HUES64 (cell line): ENCODE data around the gene EFNA4.

Experiments used
- H3K27ac ChIP-seq: 2 replicates; pipeline ENCODE4 v1.7.0; 2013; ENCODE audit warnings: low read depth, low read length, inconsistent platforms
- H3K27me3 ChIP-seq: 2 replicates; pipeline ENCODE4 v1.6.1; 2013; ENCODE audit warnings: mild to moderate bottlenecking, low read length; ENCODE audit not compliant: insufficient read depth
- H3K36me3 ChIP-seq: 2 replicates; pipeline ENCODE4 v1.6.1; 2013; ENCODE audit warnings: mild to moderate bottlenecking, low read length; ENCODE audit not compliant: insufficient read depth
- H3K4me1 ChIP-seq: 2 replicates; pipeline ENCODE4 v1.6.1; 2013; ENCODE audit warnings: mild to moderate bottlenecking, low read length, moderate library complexity; ENCODE audit not compliant: insufficient read depth
- H3K4me3 ChIP-seq: 2 replicates; pipeline ENCODE4 v1.5.1; 2013; ENCODE audit warnings: mild to moderate bottlenecking, low read length, moderate library complexity
- H3K9ac ChIP-seq: 2 replicates; pipeline ENCODE4 v1.6.1; 2013; ENCODE audit warnings: mild to moderate bottlenecking, low read depth, low read length
- H3K9me3 ChIP-seq: 2 replicates; pipeline ENCODE4 v1.6.1; 2013; ENCODE audit warnings: low read depth, low read length; ENCODE audit not compliant: insufficient read depth
- WGBS: fragments of 150-250, 120-280 bp; methylation state at CpG from one replicate; pipeline ENCODE4 v1.1.7; 2013; ENCODE audit warnings: missing lambda C conversion rate; 5-methylcytosine and 5-hydroxymethylcytosine counted together

Gene EFNA4

GRCh38 chr1:155083865-155084721 is 20.6 kb downstream of the EFNA4 start:
- WGBS = 34% methylated on average over 17 of the region's 21 CpGs

GRCh38 chr1:155084722-155085503 is 21.4 kb downstream of the EFNA4 start:
- H3K27ac ChIP-seq = no peak overlapping the region
- no peaks in the 10 kb centered on the region for H3K36me3 ChIP-seq
- no peak overlapping the region for H3K9ac ChIP-seq
- WGBS = under 1% methylated on average over 67 of the region's 67 CpGs
- H3K4me3 ChIP-seq = peak overlapping the region; percentile 70
- H3K4me1 ChIP-seq = peaks cover 2% of the 10 kb centered on the region; the same call in 1 of the 2 replicates
- peaks cover 46% of the 10 kb centered on the region for H3K27me3 ChIP-seq
- no peaks in the 10 kb centered on the region for H3K9me3 ChIP-seq

More at GRCh38 chr1:155083865-155084721, 20.6 kb downstream of the EFNA4 start:
- Histone ChIP-seq H3K4me1 (peaks cover 2% of the 10 kb centered on the region; the same call in 1 of the 2 replicates), H3K27me3 (peaks cover 54% of the 10 kb centered on the region), H3K9me3 (no peaks in the 10 kb centered on the region), H3K9ac (no peak overlapping the region), H3K36me3 (no peaks in the 10 kb centered on the region), H3K4me3 (peak overlapping the region; percentile 70), H3K27ac (no peak overlapping the region)

- WGBS = under 1% methylated on average over 29 of the region's 32 CpGs
- H3K27me3 ChIP-seq = peaks cover 39% of the 10 kb centered on the region
- H3K36me3 ChIP-seq = no peaks in the 10 kb centered on the region
- no peaks in the 10 kb centered on the region for H3K9me3 ChIP-seq
- H3K27ac ChIP-seq = no peak overlapping the region
- H3K9ac ChIP-seq = no peak overlapping the region
- peaks cover 2% of the 10 kb centered on the region; the same call in 1 of the 2 replicates for H3K4me1 ChIP-seq
- H3K4me3 ChIP-seq = peak overlapping the region; percentile 70
These were observed 22.1 kb downstream of the EFNA4 start for GRCh38 chr1:155085504-155086127.

- Histone ChIP-seq H3K27ac (no peak overlapping the region), H3K9me3 (no peaks in the 10 kb centered on the region), H3K27me3 (peaks cover 33% of the 10 kb centered on the region), H3K9ac (no peak overlapping the region), H3K4me3 (peak overlapping the region; percentile 70; the same call in 1 of the 2 replicates), H3K4me1 (peaks cover 2% of the 10 kb centered on the region), H3K36me3 (no peaks in the 10 kb centered on the region)
- 10% methylated on average over 21 of the region's 24 CpGs for WGBS
These were observed 22.7 kb downstream of the EFNA4 start for GRCh38 chr1:155086128-155086741.

GRCh38 chr1:155086856-155087535 is 23.5 kb downstream of the EFNA4 start:
- no peaks in the 10 kb centered on the region for H3K36me3 ChIP-seq
- WGBS = 68% methylated on average over 4 of the region's 8 CpGs
- no peak overlapping the region for H3K4me3 ChIP-seq
- H3K9ac ChIP-seq = no peak overlapping the region
- H3K27me3 ChIP-seq = peaks cover 29% of the 10 kb centered on the region
- no peaks in the 10 kb centered on the region for H3K9me3 ChIP-seq
- H3K27ac ChIP-seq = no peak overlapping the region
- peaks cover 2% of the 10 kb centered on the region for H3K4me1 ChIP-seq

DNA sequence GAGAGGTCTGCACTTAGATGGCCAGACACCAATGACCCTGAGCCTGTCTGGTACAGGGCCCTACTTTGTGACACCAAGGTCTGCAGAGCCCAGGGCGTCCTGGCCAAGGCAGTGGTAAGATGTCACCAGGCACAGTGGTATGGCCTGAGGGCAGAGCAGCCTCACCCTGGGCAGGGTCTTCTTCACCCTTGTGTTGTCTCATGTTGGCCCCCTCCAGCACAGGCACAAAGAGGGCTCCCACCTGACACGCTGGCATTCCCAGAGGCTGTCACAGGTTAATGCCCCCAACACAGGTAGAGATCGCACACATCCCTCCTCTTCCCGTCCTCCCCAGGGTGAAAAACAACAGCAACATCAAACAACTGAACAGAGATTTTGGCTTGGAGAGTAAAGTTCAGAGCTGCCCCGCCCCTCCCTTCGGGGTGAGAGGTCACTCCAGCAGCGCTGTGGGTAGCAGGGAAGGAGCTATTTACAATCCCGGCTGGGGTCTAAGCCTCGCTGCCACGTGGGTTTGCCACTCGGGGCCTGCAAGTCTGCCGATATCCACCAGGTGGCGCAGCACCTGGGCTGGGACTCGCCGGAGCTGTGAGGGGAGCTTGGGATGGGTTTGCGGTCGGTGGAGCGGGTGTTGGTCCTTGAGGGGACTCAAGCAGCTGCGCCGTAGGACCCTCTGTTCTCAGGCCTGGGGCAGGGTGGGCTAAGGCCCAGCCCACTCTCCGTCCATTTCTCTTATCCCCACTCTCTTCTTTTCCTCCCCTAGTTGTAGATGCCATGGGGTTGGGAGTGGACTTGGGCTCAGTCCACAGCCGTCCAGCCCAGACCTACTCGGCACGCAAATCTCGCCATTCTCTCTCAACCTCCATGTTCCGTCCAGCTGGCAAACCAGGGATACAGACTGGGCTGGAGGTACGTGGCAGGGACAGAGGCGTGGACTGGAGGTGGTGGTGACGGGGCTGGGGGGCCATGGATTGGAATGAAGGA is 27.8 kb downstream of the EFNA4 start:
- 37% methylated on average over 26 of the region's 29 CpGs for WGBS

DNA sequence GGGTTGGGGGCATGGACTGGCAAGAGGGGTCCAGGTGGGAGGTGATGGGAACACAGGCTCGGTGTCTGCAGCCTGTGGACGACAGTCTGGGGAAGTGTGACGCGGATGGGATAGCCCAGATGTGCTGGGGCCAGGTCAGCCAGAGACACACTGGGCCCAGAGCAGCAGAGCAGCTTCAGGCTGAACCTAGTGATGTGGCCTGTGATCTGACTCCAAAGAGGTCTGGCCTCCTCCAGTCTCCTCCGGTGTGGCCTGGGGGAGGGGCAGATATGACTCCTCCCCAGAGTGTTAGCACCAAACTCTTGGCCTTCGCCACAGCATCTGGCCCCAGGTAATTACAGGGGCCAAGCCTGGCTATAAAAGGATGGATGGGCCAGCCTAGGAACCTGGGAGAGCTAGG is 28.6 kb downstream of the EFNA4 start:
- H3K4me1 ChIP-seq = no peaks in the 10 kb centered on the region; the same call in 1 of the 2 replicates
- peaks cover 3% of the 10 kb centered on the region for H3K27me3 ChIP-seq
- H3K4me3 ChIP-seq = no peak overlapping the region
- WGBS = 84% methylated on average over 6 of the region's 6 CpGs
- no peaks in the 10 kb centered on the region for H3K9me3 ChIP-seq
- no peaks in the 10 kb centered on the region for H3K36me3 ChIP-seq
- H3K9ac ChIP-seq = no peak overlapping the region
- H3K27ac ChIP-seq = no peak overlapping the region

More for the DNA sequence above, 27.8 kb downstream of the EFNA4 start:
- Histone ChIP-seq H3K9ac (no peak overlapping the region), H3K27me3 (peaks cover 3% of the 10 kb centered on the region), H3K4me3 (0 out of 2 replicates have a peak overlapping the region, but pooled peaks have one; percentile 2), H3K9me3 (no peaks in the 10 kb centered on the region), H3K27ac (no peak overlapping the region), H3K4me1 (no peaks in the 10 kb centered on the region; the same call in none of the 2 replicates), H3K36me3 (no peaks in the 10 kb centered on the region)

DNA sequence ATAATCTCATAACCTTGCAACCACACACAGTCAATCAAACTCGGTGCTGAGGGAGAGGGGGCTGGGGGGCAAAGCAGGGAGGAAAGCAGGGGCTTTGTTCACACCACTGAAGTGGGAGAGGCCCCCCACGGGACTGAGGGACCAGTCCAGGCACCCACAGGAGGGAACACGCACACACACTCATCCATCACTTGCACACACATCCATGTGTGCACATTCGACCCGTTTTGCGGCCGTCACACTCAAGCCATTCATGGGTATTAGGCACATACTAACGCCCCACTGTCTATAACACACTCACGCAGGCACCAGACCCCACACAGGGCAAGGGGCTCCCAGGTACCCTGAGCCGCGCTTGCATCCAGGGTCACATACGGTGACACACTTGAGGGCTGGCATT is 29.1 kb downstream of the EFNA4 start:
- Histone ChIP-seq H3K4me3 (no peak overlapping the region), H3K9ac (no peak overlapping the region), H3K36me3 (no peaks in the 10 kb centered on the region), H3K27ac (no peak overlapping the region), H3K27me3 (peaks cover 3% of the 10 kb centered on the region), H3K9me3 (no peaks in the 10 kb centered on the region), H3K4me1 (no peaks in the 10 kb centered on the region; the same call in 1 of the 2 replicates)
- 91% methylated on average over 12 of the region's 12 CpGs for WGBS

DNA sequence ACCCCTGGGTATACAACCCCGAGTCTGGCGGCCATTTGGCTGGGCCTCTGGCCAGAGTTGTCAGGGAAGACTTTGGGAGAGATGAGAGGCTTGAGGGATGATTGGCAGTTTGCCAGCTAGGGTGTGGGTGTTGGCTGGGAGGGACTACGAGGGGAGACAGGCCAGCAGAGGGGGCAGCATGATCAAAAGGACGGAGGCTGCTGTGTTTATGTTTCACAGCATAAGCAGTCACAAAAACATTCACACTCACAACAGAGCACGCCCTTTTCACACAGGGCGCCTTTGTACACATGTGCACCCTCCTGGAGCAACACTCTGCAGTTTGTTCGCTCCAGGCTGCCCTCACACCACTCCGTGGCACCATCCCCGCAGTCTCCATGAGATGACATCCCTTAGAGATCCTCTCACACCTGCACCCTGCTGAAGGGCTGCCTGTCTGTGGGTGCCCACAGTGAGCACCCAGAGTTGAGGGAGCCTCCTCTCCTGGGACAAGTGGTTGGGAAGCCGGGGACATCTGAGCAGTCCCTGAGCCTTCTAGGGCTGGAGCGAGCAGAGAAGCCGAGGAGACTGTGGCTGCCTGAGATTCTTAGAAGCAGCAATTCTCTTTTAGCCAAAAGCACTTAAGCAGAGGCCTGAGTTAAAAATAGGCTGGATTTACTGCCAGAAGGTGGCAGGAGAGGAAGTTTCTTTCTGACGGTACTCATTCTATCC is 30.5 kb downstream of the EFNA4 start:
- Histone ChIP-seq H3K9me3 (no peaks in the 10 kb centered on the region), H3K27ac (no peak overlapping the region), H3K4me1 (no peaks in the 10 kb centered on the region; the same call in 1 of the 2 replicates), H3K9ac (no peak overlapping the region), H3K4me3 (no peak overlapping the region), H3K27me3 (peaks cover 3% of the 10 kb centered on the region), H3K36me3 (no peaks in the 10 kb centered on the region)
- WGBS = 60% methylated on average over 13 of the region's 13 CpGs
